K562 (cell line): ENCODE data around the gene DLX6. TPM values are rescaled to one million over a fixed set of nuclear protein-coding genes. Genes with fewer than 3 reads are reported as not detected.

Experiments
- RAD51 ChIP-seq: fragments of 450-650 bp; IDR thresholded peaks from 2 replicates; pipeline ENCODE4 v1.7.1; 2016; ENCODE audit warnings: low read depth, mild to moderate bottlenecking, borderline replicate concordance
- RHOXF2B ChIP-seq: fragments of 250-450 bp; sonication (Bioruptor Pico); conservative IDR thresholded peaks from 2 replicates; pipeline ENCODE4 v1.5.1; 2021
- STAT5A ChIP-seq: IDR thresholded peaks from 2 replicates; pipeline ENCODE4 v1.6.1; 2012; ENCODE audit warnings: low read length, inconsistent platforms, borderline replicate concordance
- STAT5B ChIP-seq: fragments of 250-450 bp; sonication (Bioruptor Pico); IDR thresholded peaks from 2 replicates; pipeline ENCODE4 v1.8.0; 2021; ENCODE audit warnings: mild to moderate bottlenecking, inconsistent platforms
- polyA plus RNA-seq, 8 experiments: library from polyadenylated mRNA; depleted of rRNA in 4 of 8; stranded (reverse) in 5 of 8; unstranded in 3 of 8; fragments of >200 nt; fragmentation: Nextera tagmentation in 2 of 8; fragmentation: Illumina TruSeq in 1 of 8; extraction: Ambion mirVana in 2 of 8; extraction: Trizol in 1 of 8; gene quantifications; 2 replicates each; pipeline versions ENCODE4 v1.2.1 to v1.2.3, GENCODE V29; 2011 to 2014; ENCODE audit warnings: inconsistent platforms in 1 of 8, missing spikeins in 1 of 8
- total RNA-seq, 7 experiments: library from RNA; depleted of rRNA in 6 of 7; stranded (reverse); fragments of >200 nt in 6 of 7; fragmentation: Illumina TruSeq in 2 of 7; extraction: Trizol in 2 of 7; gene quantifications; 2 replicates each; pipeline versions ENCODE4 v1.2.1 to v1.2.3, GENCODE V29; 2011 to 2021; ENCODE audit warnings: low replicate concordance in 1 of 7
- TF ChIP-seq, protein P1 (sequence below): sonication (generic); formaldehyde crosslinking; IDR thresholded peaks from 2 replicates; pipeline ENCODE4 v1.8.1; 2023; ENCODE audit warnings: mild to moderate bottlenecking, missing genetic modification reagents, moderate library complexity
- TF ChIP-seq, protein P2 (sequence below): fragments of 200-600 bp; sonication (generic); IDR thresholded peaks from one replicate; pipeline ENCODE4 v1.6.1; 2012; ENCODE audit warnings: mild to moderate bottlenecking, low read depth, low read length, inconsistent platforms
- TF ChIP-seq, protein P3 (sequence below): fragments of 250-450 bp; sonication (Bioruptor Pico); IDR thresholded peaks from 2 replicates; pipeline ENCODE4 v1.5.0; 2021; ENCODE audit warnings: mild to moderate bottlenecking, moderate library complexity

The DLX6 gene
- total and polyA plus RNA-seq, 9 of the 15 experiments (the other 6 are each of a cell fraction or from before 2014, with no cell fraction given): not detected

DNA sequence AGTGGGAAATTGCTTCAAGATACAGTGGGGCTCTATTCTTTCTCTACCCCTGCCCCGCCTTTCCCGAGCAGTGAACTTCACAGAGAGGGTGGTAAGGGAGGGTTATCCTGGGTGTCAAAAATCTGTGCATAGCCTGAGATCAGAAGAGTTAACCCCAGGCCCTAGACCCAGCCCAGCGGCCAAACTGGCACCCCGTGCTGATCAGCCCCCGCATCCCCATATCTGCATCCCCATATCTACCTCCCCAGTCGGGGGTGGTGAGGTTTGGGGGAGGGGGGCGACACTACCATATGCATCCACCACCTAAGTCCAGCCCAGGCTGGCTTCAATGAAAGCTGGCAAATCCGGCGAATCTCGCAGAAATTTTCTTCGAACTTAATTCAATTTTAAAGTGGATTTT lies 7.0 kb upstream of the DLX6 start (continued):
- TF ChIP-seq, protein P1, sequence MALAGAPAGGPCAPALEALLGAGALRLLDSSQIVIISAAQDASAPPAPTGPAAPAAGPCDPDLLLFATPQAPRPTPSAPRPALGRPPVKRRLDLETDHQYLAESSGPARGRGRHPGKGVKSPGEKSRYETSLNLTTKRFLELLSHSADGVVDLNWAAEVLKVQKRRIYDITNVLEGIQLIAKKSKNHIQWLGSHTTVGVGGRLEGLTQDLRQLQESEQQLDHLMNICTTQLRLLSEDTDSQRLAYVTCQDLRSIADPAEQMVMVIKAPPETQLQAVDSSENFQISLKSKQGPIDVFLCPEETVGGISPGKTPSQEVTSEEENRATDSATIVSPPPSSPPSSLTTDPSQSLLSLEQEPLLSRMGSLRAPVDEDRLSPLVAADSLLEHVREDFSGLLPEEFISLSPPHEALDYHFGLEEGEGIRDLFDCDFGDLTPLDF (CRISPR knock-in tag): no peak
- TF ChIP-seq, protein P2, sequence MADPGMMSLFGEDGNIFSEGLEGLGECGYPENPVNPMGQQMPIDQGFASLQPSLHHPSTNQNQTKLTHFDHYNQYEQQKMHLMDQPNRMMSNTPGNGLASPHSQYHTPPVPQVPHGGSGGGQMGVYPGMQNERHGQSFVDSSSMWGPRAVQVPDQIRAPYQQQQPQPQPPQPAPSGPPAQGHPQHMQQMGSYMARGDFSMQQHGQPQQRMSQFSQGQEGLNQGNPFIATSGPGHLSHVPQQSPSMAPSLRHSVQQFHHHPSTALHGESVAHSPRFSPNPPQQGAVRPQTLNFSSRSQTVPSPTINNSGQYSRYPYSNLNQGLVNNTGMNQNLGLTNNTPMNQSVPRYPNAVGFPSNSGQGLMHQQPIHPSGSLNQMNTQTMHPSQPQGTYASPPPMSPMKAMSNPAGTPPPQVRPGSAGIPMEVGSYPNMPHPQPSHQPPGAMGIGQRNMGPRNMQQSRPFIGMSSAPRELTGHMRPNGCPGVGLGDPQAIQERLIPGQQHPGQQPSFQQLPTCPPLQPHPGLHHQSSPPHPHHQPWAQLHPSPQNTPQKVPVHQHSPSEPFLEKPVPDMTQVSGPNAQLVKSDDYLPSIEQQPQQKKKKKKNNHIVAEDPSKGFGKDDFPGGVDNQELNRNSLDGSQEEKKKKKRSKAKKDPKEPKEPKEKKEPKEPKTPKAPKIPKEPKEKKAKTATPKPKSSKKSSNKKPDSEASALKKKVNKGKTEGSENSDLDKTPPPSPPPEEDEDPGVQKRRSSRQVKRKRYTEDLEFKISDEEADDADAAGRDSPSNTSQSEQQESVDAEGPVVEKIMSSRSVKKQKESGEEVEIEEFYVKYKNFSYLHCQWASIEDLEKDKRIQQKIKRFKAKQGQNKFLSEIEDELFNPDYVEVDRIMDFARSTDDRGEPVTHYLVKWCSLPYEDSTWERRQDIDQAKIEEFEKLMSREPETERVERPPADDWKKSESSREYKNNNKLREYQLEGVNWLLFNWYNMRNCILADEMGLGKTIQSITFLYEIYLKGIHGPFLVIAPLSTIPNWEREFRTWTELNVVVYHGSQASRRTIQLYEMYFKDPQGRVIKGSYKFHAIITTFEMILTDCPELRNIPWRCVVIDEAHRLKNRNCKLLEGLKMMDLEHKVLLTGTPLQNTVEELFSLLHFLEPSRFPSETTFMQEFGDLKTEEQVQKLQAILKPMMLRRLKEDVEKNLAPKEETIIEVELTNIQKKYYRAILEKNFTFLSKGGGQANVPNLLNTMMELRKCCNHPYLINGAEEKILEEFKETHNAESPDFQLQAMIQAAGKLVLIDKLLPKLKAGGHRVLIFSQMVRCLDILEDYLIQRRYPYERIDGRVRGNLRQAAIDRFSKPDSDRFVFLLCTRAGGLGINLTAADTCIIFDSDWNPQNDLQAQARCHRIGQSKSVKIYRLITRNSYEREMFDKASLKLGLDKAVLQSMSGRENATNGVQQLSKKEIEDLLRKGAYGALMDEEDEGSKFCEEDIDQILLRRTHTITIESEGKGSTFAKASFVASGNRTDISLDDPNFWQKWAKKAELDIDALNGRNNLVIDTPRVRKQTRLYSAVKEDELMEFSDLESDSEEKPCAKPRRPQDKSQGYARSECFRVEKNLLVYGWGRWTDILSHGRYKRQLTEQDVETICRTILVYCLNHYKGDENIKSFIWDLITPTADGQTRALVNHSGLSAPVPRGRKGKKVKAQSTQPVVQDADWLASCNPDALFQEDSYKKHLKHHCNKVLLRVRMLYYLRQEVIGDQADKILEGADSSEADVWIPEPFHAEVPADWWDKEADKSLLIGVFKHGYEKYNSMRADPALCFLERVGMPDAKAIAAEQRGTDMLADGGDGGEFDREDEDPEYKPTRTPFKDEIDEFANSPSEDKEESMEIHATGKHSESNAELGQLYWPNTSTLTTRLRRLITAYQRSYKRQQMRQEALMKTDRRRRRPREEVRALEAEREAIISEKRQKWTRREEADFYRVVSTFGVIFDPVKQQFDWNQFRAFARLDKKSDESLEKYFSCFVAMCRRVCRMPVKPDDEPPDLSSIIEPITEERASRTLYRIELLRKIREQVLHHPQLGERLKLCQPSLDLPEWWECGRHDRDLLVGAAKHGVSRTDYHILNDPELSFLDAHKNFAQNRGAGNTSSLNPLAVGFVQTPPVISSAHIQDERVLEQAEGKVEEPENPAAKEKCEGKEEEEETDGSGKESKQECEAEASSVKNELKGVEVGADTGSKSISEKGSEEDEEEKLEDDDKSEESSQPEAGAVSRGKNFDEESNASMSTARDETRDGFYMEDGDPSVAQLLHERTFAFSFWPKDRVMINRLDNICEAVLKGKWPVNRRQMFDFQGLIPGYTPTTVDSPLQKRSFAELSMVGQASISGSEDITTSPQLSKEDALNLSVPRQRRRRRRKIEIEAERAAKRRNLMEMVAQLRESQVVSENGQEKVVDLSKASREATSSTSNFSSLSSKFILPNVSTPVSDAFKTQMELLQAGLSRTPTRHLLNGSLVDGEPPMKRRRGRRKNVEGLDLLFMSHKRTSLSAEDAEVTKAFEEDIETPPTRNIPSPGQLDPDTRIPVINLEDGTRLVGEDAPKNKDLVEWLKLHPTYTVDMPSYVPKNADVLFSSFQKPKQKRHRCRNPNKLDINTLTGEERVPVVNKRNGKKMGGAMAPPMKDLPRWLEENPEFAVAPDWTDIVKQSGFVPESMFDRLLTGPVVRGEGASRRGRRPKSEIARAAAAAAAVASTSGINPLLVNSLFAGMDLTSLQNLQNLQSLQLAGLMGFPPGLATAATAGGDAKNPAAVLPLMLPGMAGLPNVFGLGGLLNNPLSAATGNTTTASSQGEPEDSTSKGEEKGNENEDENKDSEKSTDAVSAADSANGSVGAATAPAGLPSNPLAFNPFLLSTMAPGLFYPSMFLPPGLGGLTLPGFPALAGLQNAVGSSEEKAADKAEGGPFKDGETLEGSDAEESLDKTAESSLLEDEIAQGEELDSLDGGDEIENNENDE: no peak
- TF ChIP-seq STAT5A (no peak), RHOXF2B (CRISPR knock-in tag) (no peak), STAT5B (CRISPR knock-in tag) (no peak), RAD51 (no peak)
- TF ChIP-seq, protein P3, sequence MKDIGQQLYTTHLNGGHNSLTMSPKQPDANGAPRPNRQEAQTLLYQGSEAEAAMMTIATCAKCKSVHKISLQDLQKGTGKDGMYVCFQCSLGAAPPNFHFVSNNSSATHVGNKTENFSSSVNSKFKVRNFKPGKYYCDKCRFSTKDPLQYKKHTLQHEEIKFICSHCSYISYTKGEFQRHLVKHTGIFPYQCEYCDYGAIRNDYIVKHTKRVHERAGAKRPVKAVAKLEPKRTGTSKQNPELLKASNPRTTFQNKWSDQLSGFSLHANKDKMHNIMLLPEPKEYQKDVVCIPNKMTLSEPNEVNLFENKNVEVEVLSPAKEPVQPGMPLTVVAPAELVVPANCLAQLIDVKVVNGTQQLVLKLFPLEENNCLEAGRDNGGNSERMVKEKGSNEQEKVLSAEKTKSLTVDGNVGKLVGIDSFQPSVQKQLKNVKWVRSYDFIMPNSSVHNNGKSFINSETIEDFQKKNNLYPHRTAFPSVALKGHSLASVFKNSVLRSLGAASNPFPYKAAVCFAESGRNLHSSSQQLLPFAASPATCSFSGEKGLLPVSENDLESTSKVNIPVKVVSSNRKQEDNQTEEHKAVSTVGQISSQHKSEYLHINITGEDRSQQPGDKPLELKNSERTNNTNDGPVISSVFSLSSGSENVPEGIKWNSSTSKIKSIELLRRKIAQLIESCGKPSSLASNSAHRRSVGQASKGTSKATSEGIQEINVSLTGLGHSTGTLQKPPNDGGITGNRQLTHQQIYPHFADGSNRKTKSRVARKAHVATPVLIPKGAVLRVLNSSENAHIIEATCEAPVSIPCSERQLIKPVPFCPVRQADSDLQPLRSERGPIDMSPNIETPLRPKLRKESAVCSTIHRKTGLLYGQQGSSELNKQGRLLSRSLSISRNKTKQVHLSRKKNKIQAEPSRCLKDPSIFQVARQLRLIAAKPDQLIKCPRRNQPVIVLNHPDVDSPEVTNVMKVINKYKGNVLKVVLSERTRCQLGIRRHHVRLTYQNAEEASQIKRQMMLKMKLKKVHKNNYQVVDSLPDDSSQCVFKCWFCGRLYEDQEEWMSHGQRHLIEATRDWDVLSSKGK: no peak
